Right renal pelvis (tissue), 4 donors: ENCODE measurements around the gene POMT2. TPM values are rescaled to one million over a fixed set of nuclear protein-coding genes. Genes with fewer than 3 reads are reported as not detected.

Experiments used
- DNase-seq, 4 donors: peaks; one replicate each; pipeline ENCODE4 v3.0.0-alpha.2; 2013; ENCODE audit warnings: low read depth in 4 of 4, low spot score in 3 of 4, missing footprints in 1 of 4
- polyA plus RNA-seq, 4 donors: library from polyadenylated mRNA; unstranded; fragments of 120-200 nt; gene quantifications; one replicate each; pipeline ENCODE4 v1.2.1, GENCODE V29; 2013; ENCODE audit not compliant: insufficient read length in 4 of 4

POMT2 gene
- polyA plus RNA-seq, 4 donors, result 40.7 to 50.5 (median 44.6) TPM

DNA sequence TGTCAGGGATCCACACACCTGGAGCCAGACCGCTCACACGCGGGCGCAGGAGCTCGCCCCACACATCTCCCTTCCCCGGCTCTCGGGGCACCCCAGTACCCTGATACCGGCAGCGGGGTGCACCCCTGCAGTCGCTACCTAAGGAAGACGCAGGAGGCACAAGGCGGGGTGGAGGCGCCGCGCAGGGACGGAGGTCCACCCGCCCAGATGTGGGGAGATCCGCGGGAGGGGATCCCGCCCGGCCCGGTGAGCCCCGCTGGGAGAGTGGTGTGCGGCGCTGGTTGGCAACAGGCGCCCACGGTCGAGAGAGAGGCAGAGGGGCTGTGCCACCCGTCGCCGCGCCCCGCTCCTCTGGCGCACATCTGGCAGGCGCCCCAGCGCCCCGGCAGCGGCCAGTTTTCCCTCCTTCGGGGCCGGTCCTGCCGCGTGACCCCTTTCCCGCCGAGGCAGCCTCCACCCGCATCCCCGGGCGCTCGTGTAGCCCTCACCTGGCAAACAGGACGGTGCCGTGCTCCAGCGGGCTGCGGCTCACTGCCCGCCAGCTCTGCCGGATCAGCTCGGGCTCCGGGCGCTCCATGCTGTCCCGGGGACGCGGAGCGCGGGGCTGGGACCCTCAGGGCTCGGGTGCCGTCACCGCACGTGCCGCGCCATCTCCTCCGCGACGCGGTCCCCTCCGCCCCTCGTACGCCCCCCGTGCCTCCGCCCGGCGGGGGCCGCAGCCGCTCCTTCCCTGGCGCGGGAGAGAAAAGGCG, 50.1 kb downstream of the POMT2 start:
- no peak for DNase-seq

- DNase-seq, result peak in 1 of 4 donors; percentile 5
Observed at GRCh38 chr14:77268989-77269600, 51.6 kb downstream of the POMT2 start.

GRCh38 chr14:77267937-77268699, 52.6 kb downstream of the POMT2 start:
- no peak for DNase-seq

DNA sequence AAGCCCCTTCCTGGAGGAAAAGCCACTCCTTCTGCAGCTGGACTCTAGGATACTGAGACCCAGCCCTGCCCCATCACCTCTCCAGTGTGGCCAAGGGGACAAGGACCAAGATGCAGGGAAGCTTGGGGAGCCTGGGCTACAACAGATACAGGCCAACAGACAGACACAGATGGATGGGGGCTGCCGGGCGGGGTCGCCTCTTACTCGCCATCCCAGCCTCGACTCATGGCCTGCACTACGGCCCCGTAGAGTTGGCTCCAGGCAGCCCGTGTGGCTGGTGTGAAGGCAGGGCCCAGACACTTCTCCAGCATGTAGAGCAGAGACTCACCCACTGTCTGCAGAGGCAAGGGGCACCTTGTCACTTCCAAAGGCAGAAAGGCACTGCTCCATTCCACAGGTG, 54.3 kb downstream of the POMT2 start:
- DNase-seq, result no peak

DNA sequence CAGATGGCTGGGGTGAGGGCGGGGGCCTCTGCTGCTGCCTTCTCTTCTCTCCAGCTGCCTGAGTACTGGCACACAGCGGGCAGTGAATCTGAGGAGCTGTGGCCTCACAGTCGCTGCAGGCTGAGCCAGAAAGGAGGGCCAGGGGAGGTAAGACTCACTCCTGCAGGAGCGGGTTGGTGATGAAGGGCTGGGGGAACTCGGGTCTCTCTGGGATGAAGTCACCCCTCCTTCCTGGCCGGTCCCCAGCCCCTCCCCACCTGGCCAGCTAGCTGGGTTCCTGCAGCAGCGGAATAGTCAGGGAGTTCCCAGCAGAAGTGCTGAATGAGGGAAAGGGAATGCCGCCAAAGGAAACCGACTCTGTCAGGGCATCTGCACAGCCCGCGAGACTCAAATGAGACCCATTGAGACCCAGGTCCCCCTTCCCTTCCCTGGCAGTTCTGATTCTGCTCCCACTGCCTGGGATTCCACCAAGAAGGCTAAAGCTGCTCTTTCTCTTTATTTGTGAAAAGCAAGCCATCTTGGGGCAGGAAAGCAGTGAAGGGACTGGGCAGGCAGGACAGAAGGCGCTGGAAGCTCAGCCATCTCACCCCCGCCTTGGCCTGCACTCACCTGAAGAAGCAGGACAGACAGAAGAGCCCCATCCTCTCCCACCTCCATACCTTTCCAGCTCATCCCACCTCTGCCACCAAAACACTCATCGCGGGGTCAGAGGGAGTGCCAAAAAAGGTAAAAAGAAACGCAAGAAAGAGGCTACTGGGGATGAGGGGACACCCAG, 54.9 kb downstream of the POMT2 start:
- no peak for DNase-seq

DNA sequence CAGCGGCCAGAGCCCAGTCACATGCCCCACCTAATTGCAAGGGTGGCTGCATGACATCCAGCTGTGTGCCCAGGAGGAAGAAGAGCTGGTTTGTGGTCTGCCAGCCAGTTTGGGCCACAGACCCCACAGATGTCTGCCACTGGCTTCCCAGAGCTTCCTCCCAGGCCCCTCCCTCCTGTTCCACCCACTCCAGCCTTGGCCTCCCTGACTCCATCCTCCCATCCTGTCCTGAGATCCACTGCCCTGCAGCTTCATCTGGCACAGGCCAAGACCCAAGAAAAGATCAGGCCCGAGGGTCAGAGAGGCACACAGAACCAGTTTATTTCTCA, 55.5 kb downstream of the POMT2 start:
- DNase-seq, result no peak

GRCh38 chr14:77264466-77265186, 56.1 kb downstream of the POMT2 start:
- DNase-seq, result no peak

DNA sequence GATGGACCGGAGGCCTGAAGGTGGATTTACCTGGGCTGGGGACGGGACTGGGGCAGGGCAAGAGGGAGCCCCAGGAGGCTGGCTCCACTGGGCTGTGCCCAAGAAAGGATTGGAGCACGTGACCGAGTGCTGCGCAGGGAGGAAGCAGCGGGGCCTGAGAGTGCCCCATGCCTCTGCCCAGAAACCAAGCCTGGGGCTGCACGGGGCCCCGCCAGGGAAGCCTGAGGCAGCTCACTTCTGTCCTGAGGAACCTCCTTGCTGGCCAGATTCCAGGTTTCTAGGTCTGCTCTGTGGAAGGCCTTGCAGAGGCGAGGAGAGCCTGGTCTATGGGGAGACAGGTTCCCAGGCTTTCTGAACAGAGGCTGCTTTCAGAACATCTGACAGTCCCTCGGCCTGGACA, 60.1 kb downstream of the POMT2 start:
- DNase-seq, result no peak

DNA sequence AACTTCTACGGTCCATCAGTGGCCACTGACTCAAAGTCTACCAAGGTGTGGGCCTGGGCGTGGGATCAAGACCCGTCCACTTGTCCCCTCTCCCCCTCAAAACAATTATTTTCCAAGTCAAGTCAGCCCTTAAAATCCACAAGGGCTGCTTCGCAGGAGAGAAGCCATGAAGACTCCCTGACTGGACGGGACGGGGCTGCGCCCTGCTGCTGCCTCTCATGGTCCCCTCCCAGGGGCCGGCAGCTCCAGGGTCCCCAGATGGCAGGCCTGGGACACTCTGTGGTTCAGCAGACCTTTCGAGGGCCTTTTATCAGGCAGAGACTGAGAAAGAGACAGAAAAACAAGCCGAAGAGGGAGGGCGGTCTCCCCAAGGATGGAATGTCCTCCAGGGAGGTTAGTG, 60.5 kb downstream of the POMT2 start:
- DNase-seq, result no peak

DNA sequence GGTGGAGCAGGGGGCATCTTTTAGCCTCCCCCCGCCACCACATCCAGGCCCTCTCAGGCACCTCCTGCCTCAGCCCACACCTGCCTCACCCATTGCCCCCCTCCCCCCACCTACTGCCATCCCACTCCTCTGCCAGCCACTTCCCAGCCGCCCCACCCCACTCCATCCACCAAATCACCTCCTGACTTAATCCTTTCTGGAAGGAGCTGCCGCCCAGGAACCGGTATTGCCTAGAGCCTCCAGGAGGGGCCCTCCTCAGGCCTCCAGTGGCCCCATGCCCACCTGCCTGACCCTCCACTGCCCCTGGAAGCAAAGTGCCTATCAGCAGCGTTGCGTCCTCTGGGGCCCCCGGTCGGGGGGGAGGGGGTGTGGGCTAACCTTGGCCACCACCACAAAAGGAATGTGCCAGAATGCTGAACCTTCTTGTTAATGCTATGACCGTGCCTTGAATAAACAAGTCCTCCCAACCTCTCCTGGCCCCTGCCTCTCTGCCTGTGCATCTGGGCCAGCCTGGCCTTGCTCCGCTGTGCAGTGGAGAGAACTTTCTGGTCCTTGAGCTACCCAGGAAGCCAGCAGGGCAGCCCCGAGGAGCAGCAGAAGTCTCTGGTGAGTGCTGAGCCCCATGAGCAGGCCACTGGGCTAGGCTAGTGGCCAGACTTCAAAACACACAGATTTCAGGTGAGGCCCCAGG, 61.5 kb downstream of the POMT2 start:
- DNase-seq, result no peak

DNA sequence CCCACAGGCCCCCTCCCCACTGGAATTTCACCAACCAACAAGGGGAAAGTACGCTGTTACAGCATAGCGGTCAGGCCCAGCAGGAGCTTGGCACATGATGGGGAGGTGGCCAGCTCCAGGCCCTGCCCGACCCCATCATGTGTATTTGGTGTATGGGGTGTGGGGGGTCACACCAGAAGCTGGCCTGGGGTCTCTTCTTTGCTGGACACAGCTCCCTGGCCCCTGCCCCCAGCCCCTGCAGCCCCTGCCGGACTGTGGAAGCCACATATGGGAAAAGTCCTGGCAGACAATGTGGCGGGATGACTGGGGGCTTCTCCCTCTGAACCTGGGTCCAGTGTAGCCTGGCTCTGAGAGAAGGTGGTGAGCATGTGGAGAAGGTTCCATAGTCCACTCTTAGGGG, 62.1 kb downstream of the POMT2 start:
- no peak for DNase-seq

- DNase-seq, result no peak
Observed at GRCh38 chr14:77257700-77258099, 63.0 kb downstream of the POMT2 start.

DNA sequence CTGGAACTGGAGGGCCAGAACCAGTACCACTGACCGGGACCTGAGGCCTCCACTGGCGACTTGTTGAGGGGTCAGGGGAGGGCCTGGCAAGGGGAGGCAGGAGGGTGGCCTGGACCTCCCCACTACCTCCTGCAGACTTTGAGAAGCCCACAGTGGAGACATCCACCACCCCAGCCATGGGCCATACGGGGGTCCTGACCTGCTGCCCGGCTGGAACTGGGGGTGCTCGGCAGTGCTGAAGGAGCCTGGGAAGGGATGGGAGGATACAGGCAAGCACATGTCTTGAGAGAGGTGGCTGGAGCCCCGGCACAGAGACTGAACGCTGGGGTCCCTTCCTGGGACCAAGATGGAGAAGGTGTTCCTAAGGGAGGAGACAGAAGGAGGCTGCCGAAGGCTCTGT, 64.0 kb downstream of the POMT2 start:
- DNase-seq, result no peak

- no peak for DNase-seq
Observed at GRCh38 chr14:77253333-77254190, 67.1 kb downstream of the POMT2 start.

GRCh38 chr14:77251870-77252269, 68.8 kb downstream of the POMT2 start:
- DNase-seq, result no peak

DNA sequence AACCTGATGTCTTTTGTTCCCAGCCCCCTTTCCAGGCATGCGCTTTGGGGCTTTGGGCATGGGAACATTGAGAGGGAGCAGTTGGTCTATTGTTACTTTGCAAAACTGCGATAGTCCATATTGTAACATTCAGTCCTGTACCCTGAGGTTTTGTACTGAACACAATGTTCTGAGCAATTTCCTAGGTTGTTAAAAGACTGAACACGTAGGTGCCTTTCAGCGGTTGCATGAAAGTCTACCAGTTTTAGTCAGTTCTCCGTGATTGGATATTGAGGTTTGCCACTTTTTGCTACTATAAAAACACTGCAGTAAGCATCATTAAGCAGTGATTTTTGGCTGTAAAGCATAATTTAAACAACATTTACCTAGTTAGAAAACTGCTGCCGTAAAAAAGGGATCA, 69.8 kb downstream of the POMT2 start:
- no peak for DNase-seq

DNA sequence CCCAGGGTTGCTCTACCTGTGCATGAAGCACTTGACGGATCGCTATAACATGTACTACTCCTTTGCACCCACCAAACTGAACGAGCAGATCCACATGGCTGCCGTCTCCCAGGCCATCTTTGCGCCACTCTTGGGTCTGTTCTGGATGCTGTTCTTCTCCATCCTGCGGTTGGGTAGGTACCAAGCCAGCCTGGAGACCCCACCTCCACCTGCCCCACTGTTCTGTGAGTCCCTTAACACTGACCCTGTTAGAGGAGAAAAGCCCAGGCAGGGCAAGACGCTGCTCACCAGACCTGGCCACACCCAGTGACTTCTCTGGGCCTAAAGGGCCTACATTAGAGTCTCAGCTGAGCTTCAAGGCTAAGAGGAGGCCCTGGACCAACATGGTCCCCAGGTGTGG, 71.4 kb downstream of the POMT2 start:
- no peak for DNase-seq

GRCh38 chr14:77248666-77249065, 72.0 kb downstream of the POMT2 start:
- DNase-seq, result no peak

DNA sequence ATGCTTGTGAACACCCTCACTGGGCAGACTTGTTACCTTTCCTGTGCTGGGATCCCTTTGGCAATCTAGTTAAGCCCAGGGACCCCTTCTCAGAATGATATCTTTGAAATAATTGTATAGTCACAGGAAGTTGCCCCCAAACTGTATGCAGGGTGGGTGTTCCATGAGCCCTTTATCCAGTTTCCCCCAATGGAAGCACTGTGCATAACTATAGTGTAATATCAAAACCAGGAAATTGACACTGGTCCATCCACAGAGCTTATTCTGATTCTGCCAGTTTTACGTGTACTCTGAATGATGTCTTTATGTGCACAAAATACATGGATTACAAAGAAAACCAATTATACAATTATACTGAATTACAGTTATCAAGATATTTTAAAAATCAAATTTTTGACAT, 73.9 kb downstream of the POMT2 start:
- no peak for DNase-seq
